Measurements from ENCODE around the gene PKNOX1.
"Not testable (repeated sequence)": the region's sequence is repeated elsewhere in the genome, so short reads cannot be mapped to it uniquely, and the experiment has no call there.

DNA sequence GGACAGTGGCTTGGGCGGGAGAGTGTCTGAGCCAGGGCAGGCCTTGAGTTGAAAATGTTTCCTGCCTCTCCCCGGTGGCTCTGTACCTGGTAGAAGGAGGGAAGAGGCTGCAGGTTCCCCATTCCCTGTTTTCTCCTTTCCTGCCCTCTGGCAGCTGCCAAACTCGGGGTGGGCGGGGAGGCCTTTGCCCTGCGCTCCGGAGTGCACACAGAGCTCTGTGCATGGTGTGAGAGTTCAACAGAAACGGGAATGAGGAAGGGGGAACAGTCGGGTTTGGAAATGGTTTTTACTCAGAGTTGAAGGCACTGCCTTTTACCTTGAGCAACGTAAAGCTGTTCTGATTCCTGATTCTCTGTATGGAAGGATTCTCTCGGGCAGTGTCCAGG lies 64.3 kb downstream of the PKNOX1 start:
- TF ChIP-seq, protein P1, sequence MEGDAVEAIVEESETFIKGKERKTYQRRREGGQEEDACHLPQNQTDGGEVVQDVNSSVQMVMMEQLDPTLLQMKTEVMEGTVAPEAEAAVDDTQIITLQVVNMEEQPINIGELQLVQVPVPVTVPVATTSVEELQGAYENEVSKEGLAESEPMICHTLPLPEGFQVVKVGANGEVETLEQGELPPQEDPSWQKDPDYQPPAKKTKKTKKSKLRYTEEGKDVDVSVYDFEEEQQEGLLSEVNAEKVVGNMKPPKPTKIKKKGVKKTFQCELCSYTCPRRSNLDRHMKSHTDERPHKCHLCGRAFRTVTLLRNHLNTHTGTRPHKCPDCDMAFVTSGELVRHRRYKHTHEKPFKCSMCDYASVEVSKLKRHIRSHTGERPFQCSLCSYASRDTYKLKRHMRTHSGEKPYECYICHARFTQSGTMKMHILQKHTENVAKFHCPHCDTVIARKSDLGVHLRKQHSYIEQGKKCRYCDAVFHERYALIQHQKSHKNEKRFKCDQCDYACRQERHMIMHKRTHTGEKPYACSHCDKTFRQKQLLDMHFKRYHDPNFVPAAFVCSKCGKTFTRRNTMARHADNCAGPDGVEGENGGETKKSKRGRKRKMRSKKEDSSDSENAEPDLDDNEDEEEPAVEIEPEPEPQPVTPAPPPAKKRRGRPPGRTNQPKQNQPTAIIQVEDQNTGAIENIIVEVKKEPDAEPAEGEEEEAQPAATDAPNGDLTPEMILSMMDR (conservative IDR thresholded peaks at IDR 0.05; ENCODE audit: low read depth in 2 of 2) = not testable (repeated sequence)
- TF ChIP-seq NANOG (IDR thresholded peaks at IDR 0.05; ENCODE audit: borderline replicate concordance); POLR2AphosphoS5 (IDR thresholded peaks at IDR 0.05; ENCODE audit: low read depth): not testable (repeated sequence)

Data from GM23338 (cell line).